GM23338 (cell line): ENCODE results near the gene LILRA6.
"Not testable (repeated sequence)": the region's sequence is repeated elsewhere in the genome, so short reads cannot be mapped to it uniquely, and the experiment has no call there.

ENCODE experiments used
- CREB1 ChIP-seq: fragments of 250-450 bp; sonication (Bioruptor Pico); IDR thresholded peaks from 2 replicates; pipeline ENCODE4 v1.5.0; 2020; ENCODE audit warnings: low read depth, mild to moderate bottlenecking, moderate library complexity
- EZH2 ChIP-seq: fragments of 200-600 bp; sonication (generic); IDR thresholded peaks from one replicate; pipeline ENCODE4 v1.8.0; 2017; ENCODE audit warnings: antibody characterized with exemption, mild to moderate bottlenecking, low read depth; ENCODE audit not compliant: unreplicated experiment
- EZH2phosphoT487 ChIP-seq: fragments of 200-600 bp; sonication (generic); IDR thresholded peaks from one replicate; pipeline ENCODE4 v1.8.1; 2018; ENCODE audit warnings: antibody characterized with exemption; ENCODE audit not compliant: unreplicated experiment
- POLR2AphosphoS5 ChIP-seq: IDR thresholded peaks from 2 replicates; pipeline ENCODE4 v1.6.1; 2016; ENCODE audit warnings: antibody characterized with exemption, low read depth
- STAT1 ChIP-seq: IDR thresholded peaks from one replicate; pipeline ENCODE4 v1.6.1; 2016; ENCODE audit warnings: antibody characterized with exemption; ENCODE audit not compliant: unreplicated experiment
- ZNF331 ChIP-seq: fragments of 250-450 bp; sonication (Bioruptor Pico); IDR thresholded peaks from 2 replicates; pipeline ENCODE4 v1.5.0; 2020; ENCODE audit warnings: low read depth, mild to moderate bottlenecking, moderate library complexity
- TF ChIP-seq, protein P1 (sequence below), 2 experiments: fragments of 200-600 bp in 1 of 2; sonication (generic) in 1 of 2; conservative IDR thresholded peaks; 2 replicates each; pipeline versions ENCODE4 v1.5.1 to v1.6.1; 2016 to 2017; ENCODE audit warnings: antibody characterized with exemption in 2 of 2, low read depth in 2 of 2, mild to moderate bottlenecking in 2 of 2, moderate library complexity in 1 of 2

DNA sequence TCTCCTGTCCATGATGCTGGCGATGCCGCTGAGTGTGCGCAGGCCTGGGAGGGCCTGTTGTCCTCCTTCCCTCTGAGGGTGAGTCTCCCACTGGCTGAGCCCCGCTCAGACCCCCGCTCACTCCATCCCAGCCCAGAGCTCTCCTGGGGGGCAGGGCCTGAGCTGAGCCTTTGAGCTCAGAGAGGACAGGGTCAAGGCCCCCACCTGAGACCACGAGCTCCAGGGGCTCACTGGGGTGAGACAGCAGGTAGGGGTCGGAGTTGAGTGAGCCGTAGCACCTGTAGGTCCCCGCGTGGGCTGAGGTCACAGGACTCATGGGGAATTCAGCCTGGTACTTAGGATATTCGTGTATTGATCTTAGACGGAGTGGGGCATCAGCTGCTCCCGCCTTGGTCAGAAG lies 35.5 kb upstream of the LILRA6 start:
- TF ChIP-seq, protein P1, sequence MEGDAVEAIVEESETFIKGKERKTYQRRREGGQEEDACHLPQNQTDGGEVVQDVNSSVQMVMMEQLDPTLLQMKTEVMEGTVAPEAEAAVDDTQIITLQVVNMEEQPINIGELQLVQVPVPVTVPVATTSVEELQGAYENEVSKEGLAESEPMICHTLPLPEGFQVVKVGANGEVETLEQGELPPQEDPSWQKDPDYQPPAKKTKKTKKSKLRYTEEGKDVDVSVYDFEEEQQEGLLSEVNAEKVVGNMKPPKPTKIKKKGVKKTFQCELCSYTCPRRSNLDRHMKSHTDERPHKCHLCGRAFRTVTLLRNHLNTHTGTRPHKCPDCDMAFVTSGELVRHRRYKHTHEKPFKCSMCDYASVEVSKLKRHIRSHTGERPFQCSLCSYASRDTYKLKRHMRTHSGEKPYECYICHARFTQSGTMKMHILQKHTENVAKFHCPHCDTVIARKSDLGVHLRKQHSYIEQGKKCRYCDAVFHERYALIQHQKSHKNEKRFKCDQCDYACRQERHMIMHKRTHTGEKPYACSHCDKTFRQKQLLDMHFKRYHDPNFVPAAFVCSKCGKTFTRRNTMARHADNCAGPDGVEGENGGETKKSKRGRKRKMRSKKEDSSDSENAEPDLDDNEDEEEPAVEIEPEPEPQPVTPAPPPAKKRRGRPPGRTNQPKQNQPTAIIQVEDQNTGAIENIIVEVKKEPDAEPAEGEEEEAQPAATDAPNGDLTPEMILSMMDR (conservative IDR thresholded peaks at IDR 0.05; ENCODE audit: low read depth in 2 of 2) = not testable (repeated sequence)
- TF ChIP-seq EZH2phosphoT487; CREB1; EZH2; STAT1; ZNF331 (CRISPR knock-in tag); POLR2AphosphoS5: not testable (repeated sequence)
